ENCODE measurements around the gene IL21R.

GRCh38 chr16:27398894-27399853 lies 2.8 kb upstream of the IL21R start:
- TF ChIP-seq CTCF (IDR thresholded peaks at IDR 0.05) = no peak
- TF ChIP-seq POLR2A (IDR thresholded peaks at IDR 0.05) = no peak

Measured in vagina (tissue), 2 donors.